ENCODE data around the gene NEURL3. TPM values are rescaled to one million over a fixed set of nuclear protein-coding genes. Genes with fewer than 3 reads are reported as not detected.

NEURL3 gene
- total and polyA plus RNA-seq, 9 of the 15 experiments (the other 6 are each of a cell fraction or from before 2014, with no cell fraction given): not detected

- TF ChIP-seq CCNT2 (IDR thresholded peaks at IDR 0.05; ENCODE audit: borderline replicate concordance, extremely low read depth, insufficient read length, low read depth, low read length): no peak
- TF ChIP-seq ZNF263 (CRISPR knock-in tag; IDR thresholded peaks at IDR 0.05; ENCODE audit: borderline replicate concordance): peak; percentile 49; the same call in 1 of the 2 replicates
- no peak for TF ChIP-seq PREB (CRISPR knock-in tag; IDR thresholded peaks at IDR 0.05)
- no peak for TF ChIP-seq HES1 (IDR thresholded peaks at IDR 0.05; ENCODE audit: low read depth)
- no peak for TF ChIP-seq GTF2A2 (tag; IDR thresholded peaks at IDR 0.05)
- peak; percentile 85 for TF ChIP-seq DEAF1 (CRISPR knock-in tag; IDR thresholded peaks at IDR 0.05)
- peak in 1 of 2 experiments; percentile 67; a peak in 3 of 4 replicates for TF ChIP-seq MAZ (CRISPR knock-in tag; conservative IDR thresholded peaks at IDR 0.05 in 1 of 2, IDR thresholded peaks at IDR 0.05 in 1 of 2)
- TF ChIP-seq IRF2 (CRISPR knock-in tag; IDR thresholded peaks at IDR 0.05): no peak
- TF ChIP-seq TSC22D4 (tag; IDR thresholded peaks at IDR 0.05): no peak
- no peak for TF ChIP-seq ZNF551 (CRISPR knock-in tag; IDR thresholded peaks at IDR 0.05)
- TF ChIP-seq PRPF4 (IDR thresholded peaks at IDR 0.05; ENCODE audit: insufficient read depth, low read depth, low read length, poor library complexity, severe bottlenecking): no peak
- TF ChIP-seq BMI1 (IDR thresholded peaks at IDR 0.05; ENCODE audit: low read length): no peak
- TF ChIP-seq ATF4 (CRISPR knock-in tag; IDR thresholded peaks at IDR 0.05): no peak
- TF ChIP-seq RERE (CRISPR knock-in tag; IDR thresholded peaks at IDR 0.05; ENCODE audit: borderline replicate concordance): no peak
- no peak for TF ChIP-seq ZNF354B (CRISPR knock-in tag; IDR thresholded peaks at IDR 0.05)
- no peak for TF ChIP-seq TAF9B (IDR thresholded peaks at IDR 0.05; ENCODE audit: partially characterized antibody)
- peak; percentile 89 to 96 for TF ChIP-seq RAD21 (CRISPR knock-in tag; conservative IDR thresholded peaks at IDR 0.05 in 1 of 2, IDR thresholded peaks at IDR 0.05 in 1 of 2)
Observed at GRCh38 chr2:96509114-96509846, 4.1 kb upstream of the NEURL3 start (continued).

All from K562 (cell line).